PFSK-1 (cell line): ENCODE results near the gene COL2A1.

Source experiments
- POLR2AphosphoS5 ChIP-seq: IDR thresholded peaks from 2 replicates; pipeline ENCODE4 v1.6.1; 2012; ENCODE audit warnings: low read depth, mild to moderate bottlenecking, control low read depth, low read length, moderate library complexity
- SIN3A ChIP-seq: IDR thresholded peaks from 2 replicates; pipeline ENCODE4 v1.6.1; 2012; ENCODE audit warnings: mild to moderate bottlenecking, low read length, moderate library complexity, borderline replicate concordance; ENCODE audit not compliant: insufficient read depth
- TAF1 ChIP-seq: IDR thresholded peaks from 2 replicates; pipeline ENCODE4 v1.6.1; 2012; ENCODE audit warnings: low read length, control low read depth, borderline replicate concordance; ENCODE audit not compliant: insufficient read depth
- TF ChIP-seq, protein P1 (sequence below), 2 experiments: IDR thresholded peaks; 2 replicates each; pipeline versions ENCODE4 v1.6.1 to v1.8.0; 2011 to 2012; ENCODE audit warnings: low read depth in 2 of 2, low read length in 2 of 2, control low read depth in 1 of 2, inconsistent platforms in 1 of 2, mild to moderate bottlenecking in 1 of 2, moderate library complexity in 1 of 2; ENCODE audit not compliant: insufficient read depth in 1 of 2

DNA sequence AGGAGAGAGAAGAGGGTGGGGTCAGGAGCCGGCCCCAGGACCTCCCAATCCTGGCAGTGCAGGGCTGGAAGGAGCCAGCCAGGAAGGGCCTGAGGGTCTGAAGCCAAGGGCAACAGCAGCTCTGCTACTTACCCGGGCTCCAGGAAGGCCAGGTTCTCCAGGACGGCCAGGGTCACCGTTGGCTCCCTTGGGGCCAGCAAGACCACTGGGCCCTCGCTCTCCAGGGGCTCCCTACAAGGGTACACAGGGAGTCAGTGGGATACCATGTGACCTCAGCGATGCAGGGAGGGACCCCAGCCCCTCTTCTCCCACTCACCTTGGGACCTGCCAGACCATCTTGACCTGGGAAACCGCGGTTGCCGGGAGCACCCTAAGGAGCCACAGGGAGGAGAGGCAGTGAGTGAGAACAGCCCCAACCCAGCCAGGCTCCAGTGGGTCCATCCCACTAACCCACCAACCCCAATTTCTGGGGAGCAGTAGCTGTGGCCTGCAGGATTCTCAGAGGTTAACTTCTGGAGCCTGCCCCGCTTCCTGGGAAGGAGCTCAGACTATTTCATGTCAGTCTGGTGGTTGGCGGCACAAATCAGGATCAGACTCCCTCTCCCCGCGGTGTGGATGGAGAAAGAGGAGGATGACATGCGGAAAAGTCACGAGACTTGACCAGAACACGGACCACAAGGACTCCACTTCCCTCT lies 18.5 kb downstream of the COL2A1 start:
- TF ChIP-seq SIN3A (no peak), POLR2AphosphoS5 (no peak), TAF1 (no peak)
- TF ChIP-seq, protein P1, sequence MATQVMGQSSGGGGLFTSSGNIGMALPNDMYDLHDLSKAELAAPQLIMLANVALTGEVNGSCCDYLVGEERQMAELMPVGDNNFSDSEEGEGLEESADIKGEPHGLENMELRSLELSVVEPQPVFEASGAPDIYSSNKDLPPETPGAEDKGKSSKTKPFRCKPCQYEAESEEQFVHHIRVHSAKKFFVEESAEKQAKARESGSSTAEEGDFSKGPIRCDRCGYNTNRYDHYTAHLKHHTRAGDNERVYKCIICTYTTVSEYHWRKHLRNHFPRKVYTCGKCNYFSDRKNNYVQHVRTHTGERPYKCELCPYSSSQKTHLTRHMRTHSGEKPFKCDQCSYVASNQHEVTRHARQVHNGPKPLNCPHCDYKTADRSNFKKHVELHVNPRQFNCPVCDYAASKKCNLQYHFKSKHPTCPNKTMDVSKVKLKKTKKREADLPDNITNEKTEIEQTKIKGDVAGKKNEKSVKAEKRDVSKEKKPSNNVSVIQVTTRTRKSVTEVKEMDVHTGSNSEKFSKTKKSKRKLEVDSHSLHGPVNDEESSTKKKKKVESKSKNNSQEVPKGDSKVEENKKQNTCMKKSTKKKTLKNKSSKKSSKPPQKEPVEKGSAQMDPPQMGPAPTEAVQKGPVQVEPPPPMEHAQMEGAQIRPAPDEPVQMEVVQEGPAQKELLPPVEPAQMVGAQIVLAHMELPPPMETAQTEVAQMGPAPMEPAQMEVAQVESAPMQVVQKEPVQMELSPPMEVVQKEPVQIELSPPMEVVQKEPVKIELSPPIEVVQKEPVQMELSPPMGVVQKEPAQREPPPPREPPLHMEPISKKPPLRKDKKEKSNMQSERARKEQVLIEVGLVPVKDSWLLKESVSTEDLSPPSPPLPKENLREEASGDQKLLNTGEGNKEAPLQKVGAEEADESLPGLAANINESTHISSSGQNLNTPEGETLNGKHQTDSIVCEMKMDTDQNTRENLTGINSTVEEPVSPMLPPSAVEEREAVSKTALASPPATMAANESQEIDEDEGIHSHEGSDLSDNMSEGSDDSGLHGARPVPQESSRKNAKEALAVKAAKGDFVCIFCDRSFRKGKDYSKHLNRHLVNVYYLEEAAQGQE (IDR thresholded peaks at IDR 0.05; ENCODE audit: insufficient read depth in 1 of 2, low read depth in 2 of 2, low read length in 2 of 2), result no peak
